HG03342 (cell line): Measurements from ENCODE around the gene KDM4C.

ENCODE experiments used
- ATAC-seq: cut with Tn5 transposase; IDR thresholded peaks from one replicate; pipeline ENCODE4 v1.9.1; 2021; ENCODE audit warnings: mild to moderate bottlenecking, moderate library complexity; ENCODE audit not compliant: unreplicated experiment

Gene KDM4C

DNA sequence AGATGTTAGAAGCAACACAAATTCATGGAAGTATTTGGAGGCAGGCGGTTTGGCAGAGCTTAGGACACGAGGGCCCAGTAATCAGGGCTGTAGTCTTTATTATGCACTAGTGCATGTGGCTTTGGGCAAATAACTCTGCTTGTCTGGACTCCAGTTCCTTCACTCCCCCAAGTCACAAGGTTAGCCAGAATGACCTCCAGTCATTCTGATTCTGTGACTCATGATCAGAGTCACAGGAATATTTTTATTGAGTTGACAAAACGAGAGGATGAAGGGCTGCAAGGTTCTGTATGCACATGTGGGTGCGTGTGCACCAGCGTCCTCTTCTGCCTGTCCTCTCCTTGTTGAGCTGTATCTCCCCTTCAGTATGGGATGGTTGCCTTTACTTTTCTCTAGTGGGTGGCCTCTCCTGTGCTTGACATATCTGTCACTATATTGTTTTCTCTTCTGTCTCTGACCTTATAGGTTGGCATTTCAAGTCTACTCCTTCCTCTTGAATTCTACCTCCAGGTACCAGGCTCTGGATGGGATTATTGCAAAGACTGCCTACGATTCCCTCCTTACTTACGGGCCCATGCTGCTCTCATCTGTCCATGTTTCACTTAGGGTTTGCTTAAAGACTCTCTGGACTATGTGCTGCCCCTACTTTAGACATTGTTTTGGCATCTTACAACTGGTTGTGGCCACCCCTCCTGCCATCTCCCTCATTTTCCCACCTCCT lies 94.6 kb downstream of the KDM4C start:
- ATAC-seq: no peak

DNA sequence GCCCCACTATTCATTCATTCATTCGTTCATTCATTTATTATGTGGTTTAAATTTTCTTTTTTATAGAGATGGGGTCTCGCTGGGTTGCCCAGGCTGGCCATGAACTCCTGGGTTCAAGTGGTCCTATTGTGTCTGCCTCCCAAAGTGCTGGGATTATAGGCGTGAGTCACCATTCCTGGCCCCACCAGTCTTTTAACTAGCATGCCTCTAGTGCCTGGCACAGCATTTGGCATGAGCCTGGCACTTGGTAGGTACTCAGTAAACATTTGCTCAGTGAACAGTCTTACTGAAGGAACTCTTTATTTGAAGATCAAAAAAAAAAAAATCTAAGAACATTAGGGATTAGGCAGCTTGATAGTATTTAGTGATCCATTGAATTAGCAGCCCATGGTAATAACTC lies 98.1 kb downstream of the KDM4C start:
- no peak for ATAC-seq

DNA sequence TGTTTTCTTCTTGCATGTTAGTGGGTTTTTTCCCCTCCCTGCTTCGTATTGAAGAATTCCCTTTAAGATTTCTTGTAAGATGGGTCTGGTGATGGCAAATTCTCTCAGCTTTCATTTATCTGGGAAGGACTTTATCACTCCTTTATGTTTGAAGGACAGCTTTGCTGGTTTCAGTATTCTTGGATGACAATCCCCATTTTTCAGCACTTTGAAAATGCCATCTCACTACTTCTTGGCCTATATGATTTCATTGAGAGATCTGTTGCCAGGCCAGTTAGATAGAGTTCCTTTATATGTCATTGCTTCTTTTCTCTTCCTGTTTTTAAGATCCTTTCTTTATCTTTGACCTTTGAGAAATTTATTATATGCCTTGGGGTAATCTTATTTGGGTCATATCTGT lies 106.3 kb downstream of the KDM4C start:
- no peak for ATAC-seq

DNA sequence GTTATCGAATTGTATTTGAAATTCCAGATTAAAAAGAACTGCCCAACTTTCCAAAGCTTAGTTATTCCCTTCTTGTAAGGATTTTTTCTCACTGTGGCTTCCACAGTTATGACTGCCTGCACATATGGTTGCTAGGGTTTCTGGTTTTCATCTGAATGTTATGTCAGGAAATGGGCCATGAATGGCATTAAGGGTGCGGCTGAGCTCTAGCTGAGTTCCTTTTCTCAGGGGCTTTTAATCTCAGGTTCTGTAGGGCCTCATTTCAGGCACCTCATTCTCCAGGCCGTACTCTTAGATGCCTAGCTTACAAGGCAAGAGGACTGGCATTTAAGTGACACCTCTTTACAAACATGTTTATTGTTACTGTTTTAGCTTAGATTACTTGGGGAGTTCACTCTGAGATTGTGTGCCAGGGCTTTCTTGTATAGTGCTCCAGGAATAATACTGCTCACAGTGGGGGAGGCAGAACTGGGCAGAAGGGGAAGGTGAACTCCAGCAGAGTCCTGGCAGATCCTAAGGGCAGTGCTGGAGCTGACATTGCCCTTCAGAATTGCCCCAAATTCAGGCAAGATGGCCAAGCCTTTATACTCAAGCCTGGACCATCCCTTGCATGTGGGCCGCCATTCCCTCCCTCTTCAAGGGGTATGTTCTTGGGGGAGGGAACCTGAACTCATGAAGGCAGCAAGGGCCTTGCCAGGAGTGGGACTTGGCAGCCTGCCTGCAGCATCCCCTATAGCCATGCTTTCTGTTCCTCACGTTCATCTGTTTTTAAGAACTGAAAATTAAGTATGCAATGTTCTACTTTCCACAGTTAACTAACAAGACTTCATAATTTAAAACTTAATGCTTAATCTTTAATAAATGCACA lies 111.5 kb downstream of the KDM4C start:
- no peak for ATAC-seq

DNA sequence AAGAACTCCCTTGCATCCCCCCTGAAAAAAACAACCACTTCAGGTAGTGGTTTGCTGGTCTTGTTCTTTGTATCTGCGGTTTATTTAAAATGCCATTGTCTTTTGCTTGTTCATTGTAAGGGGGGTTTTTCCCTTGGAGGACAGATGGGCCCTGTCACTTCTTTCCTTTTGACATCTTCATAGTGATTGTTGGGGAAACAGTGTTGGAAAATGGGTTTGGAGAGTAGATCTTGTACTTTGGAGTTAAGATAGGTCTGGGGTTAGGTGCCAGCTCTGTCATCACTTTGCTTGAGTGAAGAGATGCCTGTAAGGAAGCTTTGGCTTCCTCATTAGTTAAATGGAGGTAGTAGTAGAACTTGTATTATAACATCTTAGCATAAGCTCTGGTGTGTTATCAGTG lies 112.4 kb downstream of the KDM4C start:
- ATAC-seq: no peak

DNA sequence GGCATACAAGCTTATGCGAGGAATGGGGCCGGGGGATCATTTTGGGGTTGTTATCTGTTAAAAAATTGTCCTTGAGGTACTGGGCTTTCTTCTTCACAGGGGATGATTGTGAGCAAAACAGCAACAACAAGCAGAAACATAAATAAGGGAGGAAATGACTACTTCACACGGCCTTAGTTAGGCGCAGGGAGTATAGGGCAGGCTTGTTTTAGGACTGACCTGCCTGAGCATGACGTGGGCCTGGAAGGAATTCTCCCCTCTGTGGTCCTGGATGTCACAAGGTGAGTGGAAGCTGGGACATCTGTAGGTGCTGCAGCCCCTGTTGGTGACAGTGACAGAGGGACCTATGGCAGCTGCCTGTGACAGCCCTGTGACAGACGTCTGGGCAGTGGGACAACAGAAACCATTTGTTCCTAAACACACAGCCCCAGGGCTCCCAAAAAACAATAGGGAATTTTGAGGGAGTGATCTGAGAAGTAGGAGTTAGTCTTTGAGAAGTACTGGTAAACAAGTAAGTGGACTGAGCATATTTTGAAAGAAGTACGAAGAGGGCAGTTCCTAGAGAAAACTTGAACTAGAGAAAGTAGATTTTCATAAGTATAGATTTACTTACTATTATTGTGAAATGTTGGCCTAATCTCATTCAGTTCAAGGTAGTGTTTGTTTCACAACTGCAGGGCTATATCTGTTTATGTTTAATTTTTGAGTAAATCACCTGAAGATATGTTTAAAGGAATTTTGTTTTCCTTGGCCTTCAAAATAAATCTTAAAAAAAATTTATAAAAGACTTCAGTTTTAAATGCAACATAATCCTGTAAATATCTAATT lies 113.1 kb downstream of the KDM4C start:
- no peak for ATAC-seq

DNA sequence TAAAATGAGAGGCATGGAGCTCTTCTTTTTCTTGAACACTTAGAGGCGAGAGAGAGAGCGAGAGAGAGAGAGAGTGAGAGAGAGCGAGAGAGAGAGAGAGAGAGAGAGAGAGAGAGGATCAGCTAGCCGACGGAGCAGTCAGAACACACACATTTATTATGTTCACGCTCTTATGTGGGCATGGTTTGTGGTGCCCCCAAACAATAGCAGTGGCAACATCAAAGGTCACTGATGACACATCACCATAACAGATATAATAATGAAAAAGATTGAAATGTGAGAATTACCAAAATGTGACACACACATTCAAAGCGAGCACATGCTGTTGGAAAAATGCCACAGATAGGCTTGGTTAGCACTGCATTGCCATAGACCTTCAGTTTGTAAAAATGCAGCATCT lies 116.1 kb downstream of the KDM4C start:
- ATAC-seq: no peak

DNA sequence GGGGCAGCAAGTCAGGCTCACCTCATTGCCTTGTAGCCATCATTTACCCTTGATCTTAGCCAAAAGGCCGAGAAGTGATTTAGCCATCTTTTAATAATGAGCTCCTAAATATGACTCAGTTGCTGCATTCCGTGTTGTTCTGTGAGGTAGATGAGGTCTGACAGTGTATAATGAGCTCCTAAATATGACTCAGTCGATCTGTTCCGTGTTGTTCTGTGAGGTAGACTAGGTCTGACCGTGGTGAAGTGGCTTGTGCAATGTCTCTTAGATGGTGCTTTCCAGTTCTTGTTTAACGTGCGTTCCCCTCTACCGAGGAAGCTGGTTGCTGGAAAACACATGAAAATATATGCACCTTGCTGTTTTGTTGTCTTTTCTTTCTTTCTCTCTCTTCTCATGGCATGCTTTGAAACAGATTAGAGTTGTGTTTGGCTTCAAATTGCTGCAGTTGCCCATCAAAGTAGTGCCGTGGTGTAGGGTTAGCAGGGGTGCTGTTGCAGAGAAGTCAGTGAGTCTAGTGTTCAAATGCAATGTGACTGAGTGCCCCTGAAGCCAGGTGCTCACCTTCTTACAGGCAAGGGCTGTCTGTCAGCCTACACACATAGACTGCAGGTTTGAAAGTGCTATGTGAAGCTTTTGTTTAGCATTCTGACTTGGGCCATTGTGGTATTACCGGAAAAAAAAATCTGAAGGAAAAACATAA lies 118.6 kb downstream of the KDM4C start:
- no peak for ATAC-seq

DNA sequence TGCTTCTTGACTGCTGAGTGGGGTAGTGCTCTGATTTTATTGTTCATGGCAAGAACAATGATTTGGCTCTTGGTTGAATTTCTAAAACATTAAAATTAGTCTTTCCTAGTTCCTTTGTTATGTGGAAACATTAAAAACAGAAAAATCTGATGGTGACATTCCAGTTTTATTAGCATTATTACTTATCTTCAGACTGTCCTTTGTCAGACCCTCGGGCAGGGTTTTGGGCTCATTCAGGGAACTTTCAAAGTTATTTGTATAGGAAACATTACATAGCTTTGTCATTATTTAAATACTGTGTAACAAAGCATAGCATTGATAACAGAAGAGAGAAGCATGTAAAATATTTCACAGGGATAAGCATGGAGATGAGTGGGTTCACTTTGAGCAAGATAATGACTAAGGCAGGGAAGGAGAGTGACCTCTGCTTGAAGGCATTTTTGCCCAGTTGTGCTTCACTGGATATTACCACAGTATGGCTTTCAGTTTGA lies 119.9 kb downstream of the KDM4C start:
- ATAC-seq: no peak

DNA sequence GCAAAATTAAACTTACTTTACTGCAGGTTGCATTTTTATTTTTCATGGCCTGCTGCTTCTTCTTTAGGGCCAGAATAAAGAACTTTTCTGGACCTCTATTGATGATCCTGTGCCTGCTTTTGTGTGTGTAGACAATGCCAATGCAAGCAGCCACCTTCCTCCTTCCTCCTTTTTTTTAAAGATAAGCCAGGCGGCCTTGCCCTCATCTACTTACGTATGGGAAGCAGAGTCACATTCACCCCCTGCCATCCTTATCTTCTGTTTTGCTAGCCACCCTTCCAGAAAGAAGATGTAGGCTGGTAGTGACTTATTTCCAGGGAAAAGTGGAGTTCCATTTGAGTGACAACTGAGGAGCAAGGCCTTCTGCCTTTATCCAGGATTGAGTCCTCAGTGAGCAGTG lies 122.9 kb downstream of the KDM4C start:
- ATAC-seq: no peak

DNA sequence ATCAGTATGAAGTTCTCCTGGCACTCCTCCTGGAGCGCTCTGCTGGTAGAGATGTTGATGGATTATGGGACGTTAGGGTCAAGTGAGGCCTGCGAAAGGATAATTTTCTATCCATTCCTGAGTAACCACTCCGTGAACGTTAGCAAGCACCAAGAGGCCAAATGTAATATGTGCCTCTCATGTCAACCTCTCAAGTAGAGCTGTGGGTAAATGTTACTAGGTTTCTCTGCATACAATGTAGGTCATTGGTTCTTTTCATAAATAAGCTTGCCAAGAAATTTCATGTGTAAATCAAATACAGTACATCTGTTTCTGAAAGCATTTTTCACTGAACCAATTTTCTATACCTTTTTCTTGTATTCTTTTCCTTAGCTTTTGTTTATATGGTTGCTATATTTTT lies 126.3 kb downstream of the KDM4C start:
- no peak for ATAC-seq

DNA sequence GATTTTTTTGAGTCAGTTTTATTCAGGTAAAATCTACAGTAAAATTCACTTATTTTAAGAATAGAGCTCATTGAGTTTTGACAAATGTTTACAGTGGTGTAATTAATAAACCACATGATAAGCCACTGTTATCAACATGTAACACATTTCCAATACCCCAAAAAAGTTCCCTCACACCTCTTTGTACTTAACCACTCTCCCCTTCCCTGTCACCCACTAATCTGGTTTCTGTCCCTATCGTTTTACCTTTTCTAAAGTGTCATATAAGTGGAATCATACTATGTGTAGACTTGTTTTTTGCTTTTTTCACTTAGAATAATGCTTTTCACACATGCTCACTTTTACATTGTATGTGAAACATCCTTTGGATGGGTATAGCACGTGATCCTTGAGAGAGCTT lies 127.2 kb downstream of the KDM4C start:
- no peak for ATAC-seq

DNA sequence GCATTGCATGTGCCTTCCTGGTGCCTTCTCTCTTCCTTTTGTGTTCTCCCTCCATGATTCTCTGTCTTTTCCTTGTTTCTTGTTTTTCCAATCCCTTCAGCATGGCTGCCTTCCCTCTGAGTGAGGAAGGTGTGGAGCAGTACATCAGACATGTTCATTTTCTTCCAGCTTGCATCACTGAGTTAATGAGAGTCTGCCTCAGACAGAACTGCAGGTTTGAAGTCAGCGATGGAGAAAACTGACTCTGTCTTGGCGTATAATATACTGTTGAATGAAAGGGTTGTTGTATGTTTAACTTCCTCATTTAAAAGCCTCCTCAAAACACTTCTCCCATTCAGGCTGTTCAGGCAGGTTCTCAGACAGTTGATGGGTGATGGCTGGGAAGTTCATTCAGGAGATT lies 129.3 kb downstream of the KDM4C start:
- no peak for ATAC-seq

DNA sequence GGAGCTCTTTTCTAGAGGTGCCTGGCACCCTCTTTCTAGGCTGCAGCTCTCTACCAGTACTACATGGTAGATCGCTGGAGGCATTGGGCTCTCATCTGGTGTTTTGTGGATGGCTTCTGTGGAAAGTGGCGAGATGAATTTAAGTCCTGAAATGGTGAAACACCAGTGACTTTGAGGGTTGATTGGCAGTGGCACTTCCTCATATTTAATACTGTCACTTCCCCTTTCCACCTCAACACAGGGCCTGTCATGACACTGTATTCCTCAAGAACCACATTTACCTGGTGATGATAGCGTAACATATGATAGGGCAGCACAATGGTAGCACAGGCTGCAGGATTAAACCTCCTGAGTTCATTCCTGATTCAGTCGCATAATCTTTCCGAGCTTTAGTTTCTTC lies 132.1 kb downstream of the KDM4C start:
- no peak for ATAC-seq

DNA sequence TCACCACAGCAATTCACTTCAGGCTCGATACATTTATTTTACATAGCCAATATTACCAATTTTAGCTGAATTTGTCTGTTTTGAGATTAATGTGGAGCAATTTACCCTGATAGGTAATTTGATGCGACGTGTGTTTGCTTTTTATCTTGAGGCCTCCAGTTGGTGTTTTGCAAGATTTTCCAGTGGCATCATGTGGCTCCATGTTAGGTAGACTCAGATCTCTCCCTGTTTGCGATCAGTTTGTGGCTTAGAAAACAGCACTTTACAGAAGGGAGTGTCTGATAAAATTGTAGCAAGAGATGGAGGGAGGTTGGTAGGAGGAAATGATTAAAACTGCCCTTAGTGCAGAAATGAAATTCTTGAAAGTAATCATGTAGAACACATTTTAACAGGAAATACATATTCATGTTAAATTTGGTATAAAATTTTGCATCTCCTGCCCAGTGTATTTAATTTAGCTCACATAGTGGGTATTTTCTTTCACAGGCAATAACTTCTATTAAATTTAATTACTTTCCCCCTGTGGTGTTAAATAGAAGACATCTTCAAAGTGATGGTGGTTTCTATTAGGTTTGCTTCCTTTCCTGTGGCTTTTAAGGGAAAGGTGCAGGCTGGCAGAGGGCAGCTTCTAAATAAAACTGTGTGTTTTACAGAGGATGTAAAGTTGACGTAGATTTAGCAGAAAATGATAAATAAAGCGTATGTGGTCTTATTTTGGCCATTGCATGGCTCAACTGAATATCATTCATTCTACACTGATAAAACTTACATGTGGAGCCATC lies 135.8 kb downstream of the KDM4C start:
- peak; percentile 24 for ATAC-seq

DNA sequence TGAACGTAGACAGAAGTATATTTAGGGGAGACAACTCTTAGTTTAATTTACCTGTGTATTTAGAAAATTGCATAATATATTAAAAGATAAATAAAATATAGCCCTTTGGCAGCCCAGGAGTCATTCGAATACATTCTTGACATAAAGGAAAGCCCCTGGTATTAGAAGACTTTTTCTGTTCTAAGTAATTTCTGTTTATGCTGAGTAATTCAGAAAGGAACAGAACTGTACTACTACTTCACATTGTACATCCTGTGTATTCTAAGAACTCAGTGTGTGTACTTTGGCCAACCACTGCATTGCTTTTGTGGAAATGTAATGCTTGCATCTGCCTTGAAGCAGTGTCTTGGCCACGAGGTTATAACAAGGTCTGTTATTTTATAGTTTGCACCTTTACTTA lies 136.4 kb downstream of the KDM4C start:
- ATAC-seq: peak; percentile 93

DNA sequence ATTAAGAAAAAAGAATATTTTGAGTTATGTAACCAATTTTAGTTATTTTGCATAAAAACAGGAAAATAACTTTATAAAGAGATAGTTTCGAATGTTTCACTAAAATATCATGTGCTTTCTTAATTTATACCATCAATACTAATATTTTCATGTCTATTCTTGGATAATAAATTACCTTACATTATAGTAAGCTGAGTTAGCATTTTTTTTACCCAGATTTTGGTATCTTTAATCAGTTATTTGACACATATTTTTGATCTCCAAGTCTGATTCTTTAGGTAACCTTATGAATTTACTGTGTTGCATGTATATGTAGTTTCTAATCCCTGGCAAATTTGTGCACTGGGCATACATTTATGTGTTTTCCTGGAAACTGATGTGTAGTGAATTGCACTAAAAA lies 138.0 kb downstream of the KDM4C start:
- ATAC-seq: no peak

DNA sequence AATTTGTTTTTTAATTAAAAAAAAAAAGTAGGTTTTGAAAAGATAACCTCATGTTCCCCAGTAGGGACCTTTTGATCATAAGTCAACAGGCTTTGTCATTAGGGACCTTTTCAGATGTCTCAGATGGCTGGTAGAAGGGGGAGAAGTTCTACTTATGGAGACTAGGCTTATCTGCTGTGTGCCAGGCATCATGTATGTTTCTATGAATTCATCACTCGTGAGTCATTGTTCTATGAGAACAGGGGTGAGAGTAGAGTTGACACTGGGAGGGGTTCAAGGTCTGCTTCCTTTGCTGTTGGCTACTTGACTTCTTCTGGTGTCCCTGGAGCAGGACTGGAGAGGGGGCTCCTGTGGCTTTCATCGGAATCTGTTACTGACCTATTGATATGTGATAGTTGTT lies 138.8 kb downstream of the KDM4C start:
- no peak for ATAC-seq

DNA sequence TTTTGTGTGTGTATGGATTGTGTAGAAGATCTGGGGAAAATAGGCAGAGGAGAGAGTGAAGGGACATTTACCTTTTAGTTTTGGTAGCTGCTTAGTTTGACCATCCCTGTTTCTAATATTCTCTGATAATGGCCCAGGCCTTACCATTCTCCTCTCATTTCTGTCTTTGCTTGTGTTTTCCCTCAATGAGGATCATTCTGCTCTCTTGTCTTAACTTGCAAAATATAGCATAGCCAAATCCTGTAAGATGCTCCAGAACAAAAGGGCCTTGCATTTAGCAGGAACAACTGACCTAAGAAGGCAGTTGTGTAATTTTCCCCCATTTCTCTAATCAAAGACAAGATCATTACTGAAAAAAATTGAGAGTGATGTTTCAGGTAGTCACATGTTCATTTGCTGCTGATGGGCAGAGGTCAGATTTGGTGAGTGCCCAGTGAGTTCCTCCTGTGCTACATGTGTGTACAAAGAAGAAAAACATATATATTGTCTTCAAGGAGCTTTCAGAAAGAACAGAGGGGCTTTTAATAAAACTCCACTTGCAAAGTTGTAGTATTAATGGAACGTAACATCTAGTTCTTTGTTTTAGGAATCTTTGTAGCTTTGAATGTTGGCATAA lies 139.5 kb downstream of the KDM4C start:
- no peak for ATAC-seq

DNA sequence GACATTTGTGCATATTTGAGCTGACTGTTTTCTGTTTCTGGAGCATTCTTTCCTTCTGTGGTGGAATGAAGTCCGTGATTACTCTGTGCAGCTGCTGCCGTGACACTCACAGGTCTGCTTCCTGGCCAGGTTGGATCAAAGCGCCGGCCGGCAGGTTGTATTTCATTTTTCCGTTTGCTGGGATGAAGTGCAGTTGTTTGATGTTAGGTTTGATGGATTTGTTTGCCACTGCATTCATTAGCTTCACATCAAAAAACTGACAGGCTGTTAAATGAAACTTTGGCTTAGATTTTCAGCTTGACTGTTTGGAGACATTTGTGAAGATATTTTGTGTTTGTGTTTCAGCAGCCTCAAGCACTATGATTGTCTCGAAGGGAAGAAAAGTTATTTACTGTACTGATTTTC lies 140.1 kb downstream of the KDM4C start:
- ATAC-seq: no peak
